ENCODE results near the gene GPR33. TPM values are rescaled to one million over a fixed set of nuclear protein-coding genes. Genes with fewer than 3 reads are reported as not detected.

GPR33 gene
- total and polyA plus RNA-seq, 2 donors (not counting 1 experiment from before 2014, with no cell fraction given) = not detected

DNA sequence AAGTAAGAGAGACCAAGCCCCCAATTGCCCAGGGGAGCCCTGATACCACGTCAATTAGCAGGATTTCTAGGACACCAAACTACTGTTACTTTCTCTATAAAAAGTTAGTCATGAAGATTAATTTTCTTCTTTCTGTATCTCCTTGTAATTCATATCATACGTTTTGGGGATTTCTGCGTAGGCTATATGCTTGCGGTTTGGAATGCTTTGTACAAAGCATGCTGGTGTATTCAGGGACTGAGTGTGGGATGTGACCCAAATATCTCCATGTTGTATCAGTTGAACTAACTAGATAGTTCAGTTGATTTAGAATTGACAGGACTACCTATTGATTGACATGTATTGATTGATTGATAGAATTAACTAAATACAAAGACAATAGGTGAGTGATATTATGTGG, 7.7 kb downstream of the GPR33 start:
- no peak for DNase-seq (ENCODE audit: low read depth in 2 of 2)
- H3K9ac ChIP-seq (ENCODE audit: insufficient read depth, low read length) = no peak overlapping the region
- H3K9me3 ChIP-seq (ENCODE audit: control insufficient read depth, insufficient read depth, low read depth, low read length) = no peaks in the 10 kb centered on the region
- no peak overlapping the region for H3K4me3 ChIP-seq (replicated peaks in 1 of 4; ENCODE audit: control extremely low read depth in 1 of 4, insufficient read depth in 1 of 4, low read depth in 3 of 4, low read length in 4 of 4)
- no peaks in the 10 kb centered on the region for H4K20me1 ChIP-seq (ENCODE audit: control insufficient read depth, extremely low read depth, insufficient read depth, low read length)
- no peaks in the 10 kb centered on the region for H3K36me3 ChIP-seq (ENCODE audit: control insufficient read depth, insufficient read depth, low read length)
- TF ChIP-seq, protein P1, sequence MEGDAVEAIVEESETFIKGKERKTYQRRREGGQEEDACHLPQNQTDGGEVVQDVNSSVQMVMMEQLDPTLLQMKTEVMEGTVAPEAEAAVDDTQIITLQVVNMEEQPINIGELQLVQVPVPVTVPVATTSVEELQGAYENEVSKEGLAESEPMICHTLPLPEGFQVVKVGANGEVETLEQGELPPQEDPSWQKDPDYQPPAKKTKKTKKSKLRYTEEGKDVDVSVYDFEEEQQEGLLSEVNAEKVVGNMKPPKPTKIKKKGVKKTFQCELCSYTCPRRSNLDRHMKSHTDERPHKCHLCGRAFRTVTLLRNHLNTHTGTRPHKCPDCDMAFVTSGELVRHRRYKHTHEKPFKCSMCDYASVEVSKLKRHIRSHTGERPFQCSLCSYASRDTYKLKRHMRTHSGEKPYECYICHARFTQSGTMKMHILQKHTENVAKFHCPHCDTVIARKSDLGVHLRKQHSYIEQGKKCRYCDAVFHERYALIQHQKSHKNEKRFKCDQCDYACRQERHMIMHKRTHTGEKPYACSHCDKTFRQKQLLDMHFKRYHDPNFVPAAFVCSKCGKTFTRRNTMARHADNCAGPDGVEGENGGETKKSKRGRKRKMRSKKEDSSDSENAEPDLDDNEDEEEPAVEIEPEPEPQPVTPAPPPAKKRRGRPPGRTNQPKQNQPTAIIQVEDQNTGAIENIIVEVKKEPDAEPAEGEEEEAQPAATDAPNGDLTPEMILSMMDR (conservative IDR thresholded peaks at IDR 0.05 in 1 of 2, IDR thresholded peaks at IDR 0.05 in 1 of 2; ENCODE audit: low read depth in 1 of 2, low read length in 2 of 2) = no peak
- TF ChIP-seq EZH2 (IDR thresholded peaks at IDR 0.05; ENCODE audit: low read length, missing control alignments) = no peak
- no peaks in the 10 kb centered on the region for H3K27me3 ChIP-seq (ENCODE audit: control insufficient read depth, insufficient read depth, low read length)
- no peaks in the 10 kb centered on the region for H3K4me1 ChIP-seq (ENCODE audit: control insufficient read depth, extremely low read depth, insufficient read depth, low read length)
- H2AFZ ChIP-seq (ENCODE audit: low read length) = no peak overlapping the region
- H3K27ac ChIP-seq (ENCODE audit: insufficient read depth, low read length) = no peak overlapping the region
- H3K79me2 ChIP-seq (ENCODE audit: control insufficient read depth, insufficient read depth, low read length) = no peaks in the 10 kb centered on the region
- no peak overlapping the region for H3K4me2 ChIP-seq (ENCODE audit: extremely low read depth, insufficient read depth, low read length)

DNA sequence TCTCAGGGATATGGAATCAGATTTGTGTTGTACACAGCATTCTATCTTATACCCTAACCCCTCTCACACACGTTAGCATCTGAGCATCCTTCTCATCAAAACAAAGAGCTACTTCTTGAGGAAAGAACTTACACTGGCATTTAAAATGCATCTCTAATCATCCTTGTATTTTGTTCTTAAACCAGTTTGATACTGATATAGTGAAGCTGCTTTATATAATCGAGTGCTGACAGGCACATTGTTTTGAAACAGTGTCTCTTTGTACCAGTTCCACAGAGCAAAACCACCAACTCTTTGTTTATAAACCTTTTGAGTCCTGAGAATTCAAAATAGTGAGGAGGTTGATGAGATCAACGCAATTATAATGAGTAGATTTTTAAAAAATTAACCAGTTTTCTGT, 8.8 kb downstream of the GPR33 start:
- Histone ChIP-seq H3K27me3 (ENCODE audit: control insufficient read depth, insufficient read depth, low read length) (peaks cover 2% of the 10 kb centered on the region), H3K79me2 (ENCODE audit: control insufficient read depth, insufficient read depth, low read length) (no peaks in the 10 kb centered on the region), H3K4me2 (ENCODE audit: extremely low read depth, insufficient read depth, low read length) (no peak overlapping the region), H3K36me3 (ENCODE audit: control insufficient read depth, insufficient read depth, low read length) (no peaks in the 10 kb centered on the region), H2AFZ (ENCODE audit: low read length) (no peak overlapping the region), H3K4me1 (ENCODE audit: control insufficient read depth, extremely low read depth, insufficient read depth, low read length) (no peaks in the 10 kb centered on the region), H3K4me3 (replicated peaks in 1 of 4; ENCODE audit: control extremely low read depth in 1 of 4, insufficient read depth in 1 of 4, low read depth in 3 of 4, low read length in 4 of 4) (no peak overlapping the region), H3K9me3 (ENCODE audit: control insufficient read depth, insufficient read depth, low read depth, low read length) (no peaks in the 10 kb centered on the region), H3K9ac (ENCODE audit: insufficient read depth, low read length) (no peak overlapping the region), H4K20me1 (ENCODE audit: control insufficient read depth, extremely low read depth, insufficient read depth, low read length) (no peaks in the 10 kb centered on the region), H3K27ac (ENCODE audit: insufficient read depth, low read length) (no peak overlapping the region)
- DNase-seq (ENCODE audit: low read depth in 2 of 2) = no peak
- TF ChIP-seq, protein P1 (conservative IDR thresholded peaks at IDR 0.05 in 1 of 2, IDR thresholded peaks at IDR 0.05 in 1 of 2; ENCODE audit: low read depth in 1 of 2, low read length in 2 of 2) = no peak
- no peak for TF ChIP-seq EZH2 (IDR thresholded peaks at IDR 0.05; ENCODE audit: low read length, missing control alignments)

DNA sequence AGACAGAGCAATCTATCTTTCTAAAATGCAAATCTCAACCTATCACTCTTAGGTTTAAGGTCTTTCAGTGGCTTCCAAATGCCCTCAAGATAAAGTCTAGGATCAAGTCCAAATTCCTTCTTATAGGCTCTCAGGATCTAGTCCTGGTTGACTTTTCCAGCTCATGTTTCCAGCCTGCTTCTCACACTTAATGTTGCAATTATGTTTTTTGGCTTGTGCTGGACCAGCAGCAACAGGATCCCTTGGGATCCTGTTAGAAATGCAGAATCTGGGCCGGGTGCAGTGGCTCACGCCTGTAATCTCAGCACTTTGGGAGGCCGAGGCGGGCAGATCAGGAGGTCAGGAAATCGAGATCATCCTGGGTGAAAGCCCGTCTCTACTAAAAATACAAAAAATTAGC, 10.6 kb downstream of the GPR33 start:
- no peaks in the 10 kb centered on the region for H3K9me3 ChIP-seq (ENCODE audit: control insufficient read depth, insufficient read depth, low read depth, low read length)
- no peak overlapping the region for H3K4me2 ChIP-seq (ENCODE audit: extremely low read depth, insufficient read depth, low read length)
- H3K9ac ChIP-seq (ENCODE audit: insufficient read depth, low read length) = no peak overlapping the region
- H3K27ac ChIP-seq (ENCODE audit: insufficient read depth, low read length) = no peak overlapping the region
- no peak for TF ChIP-seq EZH2 (IDR thresholded peaks at IDR 0.05; ENCODE audit: low read length, missing control alignments)
- TF ChIP-seq, protein P1 (conservative IDR thresholded peaks at IDR 0.05 in 1 of 2, IDR thresholded peaks at IDR 0.05 in 1 of 2; ENCODE audit: low read depth in 1 of 2, low read length in 2 of 2) = no peak
- H3K36me3 ChIP-seq (ENCODE audit: control insufficient read depth, insufficient read depth, low read length) = no peaks in the 10 kb centered on the region
- H3K27me3 ChIP-seq (ENCODE audit: control insufficient read depth, insufficient read depth, low read length) = peaks cover 2% of the 10 kb centered on the region
- no peaks in the 10 kb centered on the region for H4K20me1 ChIP-seq (ENCODE audit: control insufficient read depth, extremely low read depth, insufficient read depth, low read length)
- no peaks in the 10 kb centered on the region for H3K79me2 ChIP-seq (ENCODE audit: control insufficient read depth, insufficient read depth, low read length)
- no peaks in the 10 kb centered on the region for H3K4me1 ChIP-seq (ENCODE audit: control insufficient read depth, extremely low read depth, insufficient read depth, low read length)
- no peak overlapping the region for H3K4me3 ChIP-seq (replicated peaks in 1 of 4; ENCODE audit: control extremely low read depth in 1 of 4, insufficient read depth in 1 of 4, low read depth in 3 of 4, low read length in 4 of 4)
- H2AFZ ChIP-seq (ENCODE audit: low read length) = no peak overlapping the region
- DNase-seq (ENCODE audit: low read depth in 2 of 2) = no peak

Data from fibroblast of lung (primary cell).